ENCODE data around the gene XPO4. TPM values are rescaled to one million over a fixed set of nuclear protein-coding genes. Genes with fewer than 3 reads are reported as not detected.

XPO4 gene
- total and polyA plus RNA-seq, 2 of the 13 experiments (the other 11 are each of a cell fraction or from before 2014, with no cell fraction given), result 8.4 to 24.8 TPM

- no TSS peak for BruUV-seq (replicated peaks)
- H4K20me1 ChIP-seq (ENCODE audit: insufficient read depth, low read length), result no peaks in the 10 kb centered on the region
- H3K9ac ChIP-seq (ENCODE audit: insufficient read depth, low read depth, low read length), result no peak overlapping the region
- H3K4me3 ChIP-seq (replicated peaks in 1 of 3; ENCODE audit: insufficient read depth in 1 of 3, low read depth in 2 of 3, low read length in 3 of 3), result no peak overlapping the region
- POLR2A ChIA-PET, result no interaction called here
- no peak for FAIRE-seq
- no peaks in the 10 kb centered on the region for H3K9me3 ChIP-seq (ENCODE audit: low read length)
- H3K36me3 ChIP-seq (replicated peaks in 1 of 2; ENCODE audit: control insufficient read depth in 1 of 2, insufficient read depth in 2 of 2, low read length in 2 of 2), result peaks cover 0 to 4% of the 10 kb centered on the region in 2 experiments; a peak in 1 of 5 replicates
- TF ChIP-seq ZMYM2 (CRISPR knock-in tag; IDR thresholded peaks at IDR 0.05) (no peak), MTA1 (CRISPR knock-in tag; IDR thresholded peaks at IDR 0.05; ENCODE audit: borderline replicate concordance) (no peak), CERS6 (CRISPR knock-in tag; IDR thresholded peaks at IDR 0.05) (no peak), GATA4 (IDR thresholded peaks at IDR 0.05; ENCODE audit: borderline replicate concordance, low read depth) (no peak), ZUFSP (CRISPR knock-in tag; IDR thresholded peaks at IDR 0.05; ENCODE audit: borderline replicate concordance) (no peak), ZNF558 (CRISPR knock-in tag; IDR thresholded peaks at IDR 0.05; ENCODE audit: borderline replicate concordance) (no peak), ZIK1 (CRISPR knock-in tag; IDR thresholded peaks at IDR 0.05; ENCODE audit: borderline replicate concordance, low read depth) (no peak), NFYB (CRISPR knock-in tag; IDR thresholded peaks at IDR 0.05) (no peak), BHLHE40 (IDR thresholded peaks at IDR 0.05; ENCODE audit: low read length) (no peak), SKI (IDR thresholded peaks at IDR 0.05; ENCODE audit: partially characterized antibody) (no peak), ZNF414 (CRISPR knock-in tag; IDR thresholded peaks at IDR 0.05) (no peak), ZNF672 (CRISPR knock-in tag; IDR thresholded peaks at IDR 0.05) (no peak), TEAD2 (CRISPR knock-in tag; IDR thresholded peaks at IDR 0.05) (no peak), ZNF629 (CRISPR knock-in tag; conservative IDR thresholded peaks at IDR 0.05) (no peak), ZNF143 (CRISPR knock-in tag; IDR thresholded peaks at IDR 0.05) (no peak), EHMT2 (IDR thresholded peaks at IDR 0.05; ENCODE audit: borderline replicate concordance, low read depth, low read length) (no peak)
- 80% methylated on average over 1 of the region's 22 CpGs for WGBS (ENCODE audit: low lambda C conversion rate)
- DNase-seq (ENCODE audit: low spot score), result no peak
- ATAC-seq, result no peak
- no peak overlapping the region for H3K27ac ChIP-seq (ENCODE audit: extremely low read length, insufficient read depth, low read length)
- H3K79me2 ChIP-seq (ENCODE audit: insufficient read depth, low read length), result no peaks in the 10 kb centered on the region
- no peaks in the 10 kb centered on the region for H3K4me1 ChIP-seq (ENCODE audit: insufficient read depth, low read length)
- H3K27me3 ChIP-seq (ENCODE audit: control insufficient read depth in 1 of 2, insufficient read depth in 2 of 2, low read length in 2 of 2), result no peaks in the 10 kb centered on the region
- H2AFZ ChIP-seq (ENCODE audit: low read length), result no peak overlapping the region
- CTCF ChIA-PET (ENCODE audit: low intra/inter-chr PET ratio, low total read pairs), result no interaction called here
- no peak overlapping the region for H3K4me2 ChIP-seq (ENCODE audit: low read depth, low read length)
- in situ Hi-C loops (cut with HindIII; ENCODE audit: extremely low pct_ligation_motif_present, low pct_unique_long_range_greater_than_20kb), result no loop called here
- intact Hi-C loops (cut with micrococcal nuclease; ENCODE audit: unreplicated experiment), result no loop called here
These were observed 162.5 kb downstream of the XPO4 start for GRCh38 chr13:20740021-20740420.

Measured in HepG2 (cell line).